Amygdala (tissue), 56 donors: Measurements from ENCODE around the gene ABT1.

Experiments used
- DNase-seq, 56 donors: peaks; one replicate each; lab custom pipeline; 2025; lab: John Stamatoyannopoulos, UW

Gene ABT1

DNA sequence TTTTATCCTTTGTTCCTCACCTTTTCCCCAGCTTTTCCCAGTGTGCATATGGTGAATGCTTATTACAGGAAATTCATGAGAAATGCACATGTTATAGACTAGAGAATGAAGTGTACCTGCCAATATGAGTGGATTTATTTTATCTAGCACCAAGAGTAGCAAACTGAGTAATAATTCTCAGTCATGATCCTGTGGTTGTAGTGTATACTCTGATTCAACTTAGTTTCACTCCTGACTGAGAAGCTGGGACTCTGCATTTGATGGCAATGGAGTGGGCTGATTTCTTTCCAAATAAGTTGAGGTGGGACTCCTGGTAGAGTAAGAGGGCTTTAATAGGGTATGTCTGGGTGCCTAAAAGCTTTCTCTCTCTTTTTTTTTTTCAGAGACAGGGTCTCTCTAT lies 4.0 kb downstream of the ABT1 start:
- no peak for DNase-seq

DNA sequence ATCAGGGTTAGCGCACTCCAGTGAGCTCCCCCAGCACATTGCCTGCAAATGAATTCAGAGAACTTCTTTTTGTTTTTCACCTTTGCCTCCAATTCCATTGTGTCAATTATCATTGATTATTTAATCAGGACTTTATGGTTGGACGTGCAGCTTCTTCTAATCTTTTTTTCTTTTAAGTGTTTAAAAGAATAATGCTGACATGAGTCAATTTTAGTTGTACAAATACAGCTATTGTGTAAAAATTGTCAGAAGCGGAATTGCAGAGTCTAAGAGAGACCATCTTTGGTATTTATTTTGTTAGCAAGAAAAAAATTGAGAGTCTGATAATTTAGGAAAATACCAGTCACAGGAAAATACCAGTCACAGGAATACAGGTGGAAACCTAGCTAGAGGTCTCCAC lies 5.5 kb downstream of the ABT1 start:
- DNase-seq = no peak

DNA sequence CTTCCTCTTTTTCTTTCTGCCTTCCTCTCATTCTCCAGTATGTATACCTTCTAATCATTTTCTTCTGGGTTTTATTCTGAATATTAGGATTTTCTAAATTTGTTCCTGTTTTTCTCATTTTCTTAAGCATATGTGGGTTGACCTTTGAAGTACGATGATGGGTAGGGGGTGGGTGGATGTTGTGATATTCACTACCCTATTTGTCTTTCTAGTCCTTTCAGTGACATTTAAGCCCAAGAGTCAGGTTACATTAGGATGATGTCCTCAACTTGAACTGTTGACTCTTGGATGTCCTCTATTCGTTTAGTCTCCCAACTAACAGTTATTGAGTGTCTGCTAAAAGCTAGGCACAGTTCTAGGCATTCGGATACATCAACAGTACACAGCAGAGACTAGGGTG lies 7.3 kb downstream of the ABT1 start:
- DNase-seq = no peak

DNA sequence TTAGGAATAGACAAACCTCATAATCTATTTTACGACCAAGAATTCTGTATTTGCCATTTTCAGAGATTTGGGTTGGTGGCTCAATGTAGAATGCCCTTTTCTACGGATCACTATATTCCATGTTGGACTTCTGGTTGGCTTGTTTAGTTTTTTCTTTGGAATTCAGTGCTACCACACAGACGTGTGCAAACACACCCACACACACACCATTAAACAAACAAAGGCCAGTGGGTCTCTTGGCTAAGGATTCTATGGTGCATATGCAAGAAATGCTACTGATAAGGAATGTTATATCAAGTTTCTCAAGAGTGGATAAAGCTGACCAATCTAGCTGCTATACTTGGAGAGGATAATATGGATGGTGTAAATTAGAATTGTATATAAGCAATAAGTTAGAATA lies 8.0 kb downstream of the ABT1 start:
- no peak for DNase-seq

DNA sequence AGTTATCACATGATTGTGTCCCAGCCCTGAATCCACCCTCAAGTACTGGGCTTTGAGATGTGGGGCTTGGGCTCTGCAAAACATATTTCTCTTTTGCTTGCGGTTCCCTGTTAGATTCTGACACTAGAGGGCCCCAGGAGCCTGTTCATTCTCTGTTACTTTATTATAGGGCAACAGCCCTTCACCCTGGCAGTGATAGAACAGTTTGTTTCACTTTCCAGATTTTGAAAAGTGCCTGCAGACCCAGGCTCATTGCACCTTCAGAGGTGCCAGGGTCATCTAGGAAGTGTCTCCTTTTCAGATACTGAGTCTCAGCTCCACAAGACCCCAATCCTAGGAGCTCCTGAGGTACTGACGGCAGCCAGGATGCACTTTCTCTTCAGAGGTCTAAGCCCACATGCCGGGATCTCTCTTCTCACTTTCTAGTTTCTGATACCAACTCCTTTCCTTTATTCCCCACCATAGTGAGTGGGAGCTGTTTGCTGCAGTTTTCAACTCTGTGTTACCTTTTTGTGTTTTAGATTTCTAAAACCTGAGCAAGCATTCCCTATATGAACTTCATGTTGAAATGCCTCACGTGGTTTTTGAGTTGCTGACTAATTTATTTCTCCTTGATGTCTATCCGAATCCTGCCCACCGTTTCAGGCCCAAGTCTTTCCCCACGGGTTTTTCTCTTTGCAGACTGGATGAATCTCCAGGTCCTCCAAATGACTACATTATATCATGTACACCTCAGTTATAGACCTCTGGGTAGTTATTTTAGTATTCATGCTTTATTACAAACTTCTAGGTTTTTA lies 10.9 kb downstream of the ABT1 start:
- DNase-seq = peak in 25 of 56 donors; percentile 1 to 68 (median 15)

DNA sequence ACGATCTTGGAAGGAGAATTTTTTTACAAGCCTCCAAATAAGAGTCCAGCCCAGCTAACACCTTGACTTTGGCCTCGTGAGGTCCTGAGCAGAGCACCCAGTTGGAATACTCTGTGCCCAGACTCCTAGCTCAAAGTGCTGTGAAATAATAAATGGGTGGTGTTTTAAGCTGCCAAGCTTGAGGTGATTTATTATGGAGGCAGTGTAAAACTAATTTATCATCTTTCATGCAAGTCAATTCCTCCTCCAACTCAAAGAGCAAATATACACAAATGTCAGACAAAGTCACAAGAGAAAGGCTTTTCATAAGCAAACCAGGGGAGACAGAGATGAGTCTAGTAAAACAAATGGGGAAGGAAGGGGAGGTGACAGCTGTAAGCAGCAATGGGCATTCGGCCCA lies 12.7 kb downstream of the ABT1 start:
- DNase-seq = no peak

DNA sequence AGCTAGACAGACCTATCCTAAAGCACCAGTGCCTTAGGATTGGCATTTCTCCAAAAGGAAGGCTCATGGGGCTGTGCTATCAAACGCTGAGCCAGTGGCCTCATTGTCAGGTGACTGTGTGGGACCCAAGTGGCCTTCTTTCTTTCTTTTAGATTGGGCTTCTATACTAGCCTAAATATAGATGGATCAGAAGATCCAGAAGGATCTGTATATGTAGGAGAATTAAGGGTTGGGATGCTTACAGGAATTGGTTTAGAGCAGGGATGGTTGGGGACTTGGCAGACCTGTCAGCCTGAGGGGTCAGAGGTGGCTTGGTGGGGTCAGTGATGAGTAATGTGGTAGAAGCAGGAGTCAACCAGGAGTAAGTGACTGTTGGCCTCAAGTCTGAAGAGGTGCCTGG lies 14.8 kb downstream of the ABT1 start:
- no peak for DNase-seq

DNA sequence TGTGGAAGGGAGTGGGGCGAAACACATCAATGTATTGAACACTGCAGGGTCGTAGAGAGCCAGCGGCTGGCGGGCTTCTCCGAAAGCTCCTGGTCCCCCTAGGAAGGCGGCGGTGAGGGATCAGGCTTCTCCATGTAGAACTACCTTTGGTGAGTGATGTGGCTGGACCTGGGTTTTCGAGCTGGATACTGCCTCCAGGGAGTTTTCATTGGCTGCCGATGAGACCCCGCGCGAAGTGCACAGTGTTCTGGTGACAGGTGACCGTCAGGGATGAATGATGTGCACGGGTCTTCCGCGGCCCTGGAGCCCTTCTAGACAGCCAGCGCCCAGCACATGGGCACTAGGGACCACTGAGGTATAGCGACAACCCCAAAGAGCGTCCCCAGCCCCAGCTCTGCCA lies 16.4 kb downstream of the ABT1 start:
- DNase-seq = no peak

DNA sequence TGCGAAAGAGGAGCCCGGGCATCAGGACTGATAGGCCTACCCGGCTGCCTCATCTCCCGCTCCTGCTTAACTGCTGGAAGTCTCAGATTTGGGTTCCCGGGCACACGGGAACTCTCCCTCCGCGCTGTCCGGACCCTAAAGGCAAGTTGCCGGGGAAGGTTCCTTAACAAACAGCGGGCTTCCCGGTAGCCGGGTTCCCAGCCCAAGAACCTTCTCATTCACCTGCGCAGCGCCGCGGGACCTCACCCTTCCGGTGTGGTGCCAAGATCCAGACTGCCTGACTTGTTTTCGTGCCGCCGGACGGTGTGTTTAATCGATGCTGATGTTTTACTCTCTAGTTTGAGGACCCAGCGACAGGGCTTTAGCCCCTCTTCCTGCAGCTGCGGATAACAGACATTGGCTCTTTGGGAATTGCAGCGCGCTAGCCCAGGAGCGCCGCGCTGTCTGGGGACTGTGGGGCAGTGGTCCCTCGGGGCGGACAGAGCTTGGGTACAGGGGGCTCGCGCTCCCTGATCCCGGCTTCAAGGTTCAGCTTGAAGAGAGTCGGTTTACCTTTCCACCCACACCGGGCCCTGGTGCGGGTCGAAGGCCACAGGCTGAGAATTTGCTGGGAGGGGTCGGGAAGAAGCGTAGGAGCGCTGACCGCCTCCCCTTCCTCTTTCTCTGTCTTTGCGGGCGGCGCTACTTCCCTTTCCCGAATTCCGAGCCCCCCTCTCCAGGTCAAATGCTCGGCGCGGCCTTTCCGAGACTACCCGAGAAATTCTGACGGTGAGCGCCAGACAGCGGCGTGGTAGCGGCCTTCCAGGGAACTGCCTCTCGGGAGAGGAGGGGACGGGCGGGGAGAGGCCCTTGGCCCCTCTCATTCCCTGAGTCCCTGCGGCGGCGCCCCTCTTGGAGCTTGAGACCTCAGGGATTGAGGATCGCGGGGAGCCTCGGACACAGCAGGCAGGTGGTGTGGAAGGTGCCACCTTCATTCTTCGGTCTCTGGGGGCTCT lies 17.2 kb downstream of the ABT1 start:
- peak in 1 of 56 donors; percentile 4 for DNase-seq

DNA sequence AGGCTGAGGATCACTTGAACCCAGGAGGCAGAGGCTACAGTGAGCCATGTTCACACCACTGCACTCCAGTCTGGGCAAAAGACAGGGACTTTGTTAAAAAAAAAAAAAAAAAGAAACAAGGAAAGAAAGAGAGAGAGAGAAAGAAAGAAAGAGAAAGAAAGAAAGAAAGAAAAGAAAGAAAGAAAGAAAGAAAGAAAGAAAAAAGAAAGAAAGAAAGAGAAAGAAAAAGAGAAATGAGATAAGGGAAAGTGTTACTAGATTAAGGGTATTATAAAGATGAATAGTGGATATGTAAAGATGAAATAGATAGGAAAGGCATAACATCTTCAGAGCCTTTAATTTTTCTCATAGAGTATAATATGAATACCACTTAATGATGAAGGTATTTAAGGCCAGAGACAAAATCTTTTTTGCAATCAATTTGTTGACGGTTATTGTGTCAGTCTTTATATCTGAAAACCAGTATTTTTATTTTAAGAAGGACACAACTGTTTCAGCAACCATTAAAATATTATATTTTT lies 26.6 kb downstream of the ABT1 start:
- DNase-seq = no peak

DNA sequence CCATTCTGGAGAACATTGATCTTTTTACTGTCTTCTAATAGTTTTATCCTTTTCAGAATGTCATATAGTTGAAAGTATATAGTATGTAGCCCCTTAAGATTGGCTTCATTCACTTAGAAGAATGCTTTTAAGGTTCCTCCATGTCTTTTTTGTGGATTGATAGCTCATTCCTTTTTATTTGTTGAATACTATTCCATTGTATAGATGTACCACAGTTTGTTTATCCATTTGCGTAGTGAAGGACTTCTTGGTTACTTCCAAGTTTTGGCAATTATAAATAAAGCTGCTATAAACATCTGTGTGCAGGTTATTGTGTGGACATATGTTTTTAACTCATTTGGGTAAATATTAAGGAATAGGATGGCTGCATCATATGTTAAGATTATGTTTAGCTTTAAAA lies 27.8 kb downstream of the ABT1 start:
- no peak for DNase-seq

DNA sequence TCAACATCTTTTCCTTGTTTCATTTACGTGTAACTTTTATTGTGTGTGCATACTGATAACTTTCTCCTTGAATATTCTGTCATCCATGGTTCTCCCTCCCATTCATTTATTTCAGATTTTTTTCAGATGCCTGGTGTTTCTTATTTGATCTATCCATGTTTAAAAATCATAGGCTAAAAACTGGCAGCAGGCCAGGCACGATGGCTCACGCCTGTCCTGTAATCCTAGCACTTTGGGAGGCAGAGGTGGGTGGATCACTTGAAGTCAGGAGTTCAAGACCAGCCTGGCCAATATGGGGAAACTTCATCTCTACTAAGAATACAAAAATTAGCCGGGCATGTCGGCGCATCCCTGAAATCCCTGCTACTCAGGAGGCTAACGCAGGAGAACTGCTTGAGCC lies 31.1 kb downstream of the ABT1 start:
- no peak for DNase-seq

DNA sequence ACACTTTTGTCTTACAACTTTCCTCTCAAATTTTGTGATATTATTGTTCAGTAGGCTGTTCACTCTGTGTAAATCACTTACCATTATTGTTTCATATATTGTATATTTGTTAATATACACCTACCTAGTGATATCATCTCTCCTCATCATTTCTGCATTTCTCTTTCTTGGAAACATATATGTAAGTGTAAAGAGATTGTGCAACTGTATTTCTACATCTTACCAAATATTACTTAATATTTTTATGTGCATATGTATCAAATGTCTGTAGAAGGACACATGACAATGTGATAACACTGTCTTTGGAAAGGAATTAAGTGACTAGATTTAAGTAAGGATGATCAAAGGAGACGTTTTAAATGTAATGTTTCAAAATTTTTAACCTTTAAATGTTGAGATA lies 32.6 kb downstream of the ABT1 start:
- DNase-seq = no peak

DNA sequence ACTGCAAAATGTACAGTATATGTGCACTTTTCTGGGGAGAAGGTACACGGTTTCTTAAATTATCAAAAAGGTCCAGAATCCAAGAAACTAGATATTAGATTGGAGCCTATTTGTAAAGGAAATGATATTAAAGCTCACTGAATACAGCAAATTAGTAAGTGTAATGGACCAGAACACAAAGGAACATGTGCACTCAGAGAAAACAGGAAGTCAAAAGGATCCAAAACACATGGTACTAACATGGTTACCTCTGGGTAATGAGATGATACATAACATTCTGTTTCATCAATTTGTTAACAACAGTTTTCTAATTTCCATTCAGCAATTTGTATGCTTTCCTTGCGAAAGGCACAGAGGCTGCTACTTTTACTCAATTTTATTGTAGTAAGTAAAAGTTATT lies 44.1 kb downstream of the ABT1 start:
- no peak for DNase-seq

DNA sequence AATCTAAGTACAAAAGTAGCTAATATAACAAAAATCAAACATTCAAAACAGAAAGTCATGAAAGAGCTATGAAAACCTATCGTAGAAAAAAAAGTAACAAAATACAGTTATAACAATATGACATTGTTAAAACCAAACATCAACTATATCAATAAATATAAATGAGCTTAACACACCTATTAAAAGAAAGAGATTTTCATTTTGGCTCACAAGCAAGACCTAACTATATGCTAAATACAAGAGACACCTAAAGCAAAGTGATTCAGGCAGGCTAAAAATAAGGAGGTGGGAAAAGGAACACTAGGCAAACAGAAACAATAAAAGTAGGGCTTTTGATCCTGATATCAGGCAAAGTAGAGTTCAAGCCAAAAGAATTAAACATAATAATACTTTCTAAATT lies 49.3 kb downstream of the ABT1 start:
- no peak for DNase-seq
